GM12865 (cell line): ENCODE data around the gene PATJ.

Experiments
- DNase-seq: peaks from one replicate; pipeline ENCODE4 v3.0.0; 2010; ENCODE audit warnings: low read depth
- H3K4me3 ChIP-seq: 2 replicates; pipeline ENCODE4 v1.5.1; 2011; ENCODE audit warnings: mild to moderate bottlenecking, low read depth, low read length, control low read depth
- CTCF ChIP-seq: IDR thresholded peaks from 2 replicates; pipeline ENCODE4 v1.5.1; 2011; ENCODE audit warnings: low read length, control low read depth, low read depth, inconsistent platforms; ENCODE audit not compliant: insufficient read depth; ENCODE audit errors: missing control alignments

Gene PATJ

GRCh38 chr1:61749574-61749973 is 7.3 kb downstream of the PATJ start:
- DNase-seq: no peak
- H3K4me3 ChIP-seq: no peak overlapping the region
- TF ChIP-seq CTCF: no peak

GRCh38 chr1:61752921-61753389 is 10.7 kb downstream of the PATJ start:
- no peak for DNase-seq
- H3K4me3 ChIP-seq: no peak overlapping the region

GRCh38 chr1:61753998-61754508 is 11.8 kb downstream of the PATJ start:
- no peak for DNase-seq
- H3K4me3 ChIP-seq: no peak overlapping the region
- no peak for TF ChIP-seq CTCF

More at GRCh38 chr1:61752921-61753389, 10.7 kb downstream of the PATJ start:
- no peak for TF ChIP-seq CTCF

GRCh38 chr1:61754545-61754944 is 12.3 kb downstream of the PATJ start:
- DNase-seq: no peak
- no peak overlapping the region for H3K4me3 ChIP-seq
- TF ChIP-seq CTCF: no peak

- no peak overlapping the region for H3K4me3 ChIP-seq
- TF ChIP-seq CTCF: no peak
Observed at GRCh38 chr1:61756773-61757172, 14.5 kb downstream of the PATJ start.

GRCh38 chr1:61757950-61758349 is 15.7 kb downstream of the PATJ start:
- no peak for DNase-seq
- H3K4me3 ChIP-seq: no peak overlapping the region
- TF ChIP-seq CTCF: no peak

More at GRCh38 chr1:61756773-61757172, 14.5 kb downstream of the PATJ start:
- no peak for DNase-seq

GRCh38 chr1:61770131-61770530 is 27.9 kb downstream of the PATJ start:
- no peak for DNase-seq
- no peak overlapping the region for H3K4me3 ChIP-seq
- no peak for TF ChIP-seq CTCF
